K562 treated with DMSO at 1 percent for 12 hours (cell line): ENCODE data around the gene FOXO3B. TPM values are rescaled to one million over a fixed set of nuclear protein-coding genes. Genes with fewer than 3 reads are reported as not detected.

Experiments
- total RNA-seq: library from RNA; unstranded; fragments of 300-600 nt; gene quantifications from 2 replicates; pipeline ENCODE4 v1.2.3, GENCODE V29; 2022; ENCODE audit not compliant: insufficient read depth

FOXO3B gene
- 1.4 and 1.7 TPM in 2 replicates for total RNA-seq

DNA sequence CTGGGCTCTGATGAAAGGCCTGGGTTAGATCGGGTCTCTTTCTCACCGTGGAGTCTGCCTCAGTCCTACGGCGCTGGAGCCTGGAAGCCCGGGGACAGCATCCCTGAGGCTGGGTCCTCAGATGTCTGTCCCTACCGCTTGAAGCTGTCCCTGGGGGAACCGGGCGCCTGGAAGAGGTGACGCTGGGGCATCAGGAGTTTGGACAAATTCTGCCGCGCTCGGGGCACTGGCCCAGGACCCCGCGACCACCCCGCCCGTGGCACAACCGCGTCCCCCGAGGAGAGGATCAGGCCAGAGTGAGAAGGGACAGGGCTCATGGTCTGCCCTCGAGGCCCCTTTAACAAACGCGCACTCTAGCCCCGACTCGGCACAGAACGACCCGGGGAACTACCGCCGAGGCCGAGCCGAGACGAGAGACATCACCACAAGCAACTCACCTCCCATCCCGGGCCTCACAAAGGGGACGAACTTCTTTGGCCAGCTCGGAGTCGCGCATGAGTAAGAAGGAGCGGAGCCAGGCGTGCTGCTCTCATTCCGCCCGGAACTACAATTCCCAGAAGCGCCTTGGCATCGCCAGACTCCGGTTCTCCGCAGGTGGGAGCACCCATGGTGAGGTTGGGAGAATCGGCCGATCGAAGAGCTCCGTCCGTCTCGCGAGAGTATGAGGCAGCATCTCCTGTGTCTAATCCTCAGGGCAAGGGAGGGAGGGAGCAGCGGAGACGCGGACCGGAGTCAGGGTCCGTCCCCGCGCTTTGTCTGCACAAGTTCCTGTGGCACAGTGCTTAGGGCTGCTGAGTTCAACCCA is at the start of gene FOXO3B:
TSS of gene FOXO3B (minus strand) at position 548 of the 805 bp plus-strand sequence. CDS start 663 bp downstream, outside the sequence.

DNA sequence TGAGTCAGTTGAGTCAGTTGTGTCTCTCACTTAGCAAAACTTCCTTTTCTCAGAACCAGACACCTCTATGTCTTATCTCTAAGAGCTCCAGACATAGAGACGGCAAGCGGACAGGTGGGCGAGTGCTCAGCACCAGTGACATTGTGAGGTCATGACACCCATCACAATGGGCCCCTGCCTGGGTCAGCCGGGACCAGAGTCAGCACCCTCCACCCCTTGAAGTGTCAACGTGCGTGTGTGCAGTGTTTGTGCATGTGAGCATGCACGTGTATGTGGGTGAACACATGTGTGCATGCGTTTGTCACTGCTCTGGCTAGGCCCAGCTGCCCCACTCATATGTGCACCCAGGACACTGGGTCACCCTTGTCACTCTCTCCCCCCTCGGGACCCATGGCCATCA is 37.8 kb downstream of the FOXO3B start, which contains the start of gene TBC1D28:
TSS of gene TBC1D28 (minus strand) at position 101 of the 400 bp plus-strand sequence. CDS start 3,039 bp downstream, outside the sequence.

Other genes starting within 250 kb of the FOXO3B start
- not detected in 2 replicates for gene LGALS9C, start 205.5 kb downstream of the FOXO3B start, total RNA-seq
- not detected in 2 replicates for gene TBC1D28, start 37.9 kb downstream of the FOXO3B start, total RNA-seq
- not detected in 2 replicates for gene FBXW10, start 61.7 kb upstream of the FOXO3B start, total RNA-seq
- gene TVP23B, start 98.9 kb upstream of the FOXO3B start, total RNA-seq, result 8.3 and 21.4 TPM in 2 replicates
- 19.8 and 32.7 TPM in 2 replicates for gene PRPSAP2, start 175.8 kb upstream of the FOXO3B start, total RNA-seq